Measurements from ENCODE around the gene AGMO. TPM values are rescaled to one million over a fixed set of nuclear protein-coding genes. Genes with fewer than 3 reads are reported as not detected.

AGMO gene
- polyA plus RNA-seq, 2 donors, result 0.02 to 0.09 TPM

DNA sequence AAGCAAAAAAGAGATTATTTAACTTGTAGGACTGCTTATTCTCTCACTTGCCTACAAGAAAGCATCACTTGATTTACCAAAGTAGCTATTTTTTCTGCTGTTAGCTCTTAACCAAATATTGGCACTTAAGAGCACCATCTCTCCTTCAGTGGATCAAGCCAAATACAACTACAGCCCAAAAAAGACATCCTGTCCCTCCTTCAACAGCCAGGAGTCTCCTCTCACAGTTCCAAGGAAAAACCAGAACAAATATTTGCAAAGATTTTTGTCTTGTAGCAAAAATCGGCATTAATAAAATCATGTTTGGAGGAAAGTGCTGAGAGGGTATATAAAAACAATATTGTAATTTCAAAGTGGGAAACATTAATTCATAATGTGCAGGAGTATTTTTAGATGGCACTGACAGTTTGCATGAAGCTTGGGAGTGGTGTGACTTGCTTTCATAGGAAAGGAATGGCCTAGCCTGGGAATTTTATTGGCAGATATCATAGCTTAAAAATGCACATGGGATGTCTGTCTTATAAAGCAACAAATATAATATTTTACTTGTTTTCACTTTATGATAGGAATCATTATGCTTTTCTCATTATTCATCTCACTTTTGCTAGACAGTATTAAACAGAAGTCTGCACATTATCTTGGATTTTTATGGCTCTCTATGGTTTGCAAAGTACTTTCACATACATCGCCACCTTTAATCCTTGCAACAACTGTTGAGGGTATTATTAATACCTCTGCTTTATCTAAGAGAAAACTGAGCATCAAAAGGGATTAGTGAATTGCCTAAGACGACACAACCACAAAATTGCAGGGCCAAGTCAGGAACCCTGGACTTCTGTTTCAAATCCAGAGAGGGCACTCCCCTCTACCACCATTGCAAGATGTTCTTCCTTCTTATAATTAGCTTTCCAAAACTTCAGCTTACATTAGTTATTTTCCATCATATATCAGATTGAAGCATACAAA, 103.5 kb downstream of the AGMO start:
- 54 to 58% methylated on average over 3 of the region's 3 CpGs for WGBS, 2 donors

GRCh38 chr7:15452670-15453069, 109.1 kb downstream of the AGMO start:
- Histone ChIP-seq H3K27ac (ENCODE audit: low read depth in 2 of 2, low read length in 1 of 2) (no peak overlapping the region), H3K4me1 (ENCODE audit: control insufficient read depth in 2 of 2, insufficient read depth in 2 of 2, low read length in 1 of 2) (no peaks in the 10 kb centered on the region), H3K9me3 (ENCODE audit: control insufficient read depth in 2 of 2, insufficient read depth in 1 of 2, low read depth in 1 of 2, low read length in 1 of 2) (no peaks in the 10 kb centered on the region), H3K27me3 (ENCODE audit: control insufficient read depth in 1 of 2, insufficient read depth in 2 of 2, low read length in 2 of 2) (no peaks in the 10 kb centered on the region), H3K4me3 (ENCODE audit: low read depth in 1 of 2, low read length in 2 of 2) (no peak overlapping the region), H3K36me3 (ENCODE audit: control insufficient read depth in 2 of 2, insufficient read depth in 2 of 2, low read length in 1 of 2) (no peaks in the 10 kb centered on the region)
- WGBS, 2 donors, result 87 to 95% methylated on average over 3 of the region's 3 CpGs

More for the DNA sequence above, 103.5 kb downstream of the AGMO start:
- H3K36me3 ChIP-seq (ENCODE audit: control insufficient read depth in 2 of 2, insufficient read depth in 2 of 2, low read length in 1 of 2), result no peaks in the 10 kb centered on the region
- no peaks in the 10 kb centered on the region for H3K9me3 ChIP-seq (ENCODE audit: control insufficient read depth in 2 of 2, insufficient read depth in 1 of 2, low read depth in 1 of 2, low read length in 1 of 2)
- no peak overlapping the region for H3K4me3 ChIP-seq (ENCODE audit: low read depth in 1 of 2, low read length in 2 of 2)
- no peaks in the 10 kb centered on the region for H3K27me3 ChIP-seq (ENCODE audit: control insufficient read depth in 1 of 2, insufficient read depth in 2 of 2, low read length in 2 of 2)
- H3K4me1 ChIP-seq (ENCODE audit: control insufficient read depth in 2 of 2, insufficient read depth in 2 of 2, low read length in 1 of 2), result no peaks in the 10 kb centered on the region
- no peak overlapping the region for H3K27ac ChIP-seq (ENCODE audit: low read depth in 2 of 2, low read length in 1 of 2)

DNA sequence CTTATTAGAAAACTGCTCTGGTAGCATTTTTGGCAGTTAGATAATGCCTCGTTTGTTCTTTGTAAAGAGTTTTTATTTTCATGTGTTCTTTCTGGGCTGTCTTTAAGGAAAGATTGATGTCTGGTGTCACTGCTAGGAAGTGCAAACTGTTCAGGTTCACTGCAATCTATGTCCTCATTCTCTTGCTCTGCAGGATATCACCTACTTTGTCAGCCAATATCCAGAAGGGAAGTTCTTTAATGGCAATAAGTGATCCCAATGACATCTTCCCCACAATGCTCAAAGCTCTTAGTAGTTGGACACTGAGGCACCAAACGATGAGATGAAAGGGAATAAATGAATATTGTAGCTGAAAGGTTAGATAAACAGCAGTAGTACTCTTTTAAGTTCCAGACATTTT, 115.1 kb downstream of the AGMO start:
- no peaks in the 10 kb centered on the region for H3K36me3 ChIP-seq (ENCODE audit: control insufficient read depth in 2 of 2, insufficient read depth in 2 of 2, low read length in 1 of 2)
- H3K9me3 ChIP-seq (ENCODE audit: control insufficient read depth in 2 of 2, insufficient read depth in 1 of 2, low read depth in 1 of 2, low read length in 1 of 2), result no peaks in the 10 kb centered on the region
- WGBS, 2 donors, result 29 to 35% methylated on average over 2 of the region's 2 CpGs
- H3K4me3 ChIP-seq (ENCODE audit: low read depth in 1 of 2, low read length in 2 of 2), result no peak overlapping the region
- no peaks in the 10 kb centered on the region for H3K27me3 ChIP-seq (ENCODE audit: control insufficient read depth in 1 of 2, insufficient read depth in 2 of 2, low read length in 2 of 2)
- no peak overlapping the region for H3K27ac ChIP-seq (ENCODE audit: low read depth in 2 of 2, low read length in 1 of 2)
- no peaks in the 10 kb centered on the region for H3K4me1 ChIP-seq (ENCODE audit: control insufficient read depth in 2 of 2, insufficient read depth in 2 of 2, low read length in 1 of 2)

GRCh38 chr7:15446280-15446679, 115.5 kb downstream of the AGMO start:
- no peak overlapping the region for H3K27ac ChIP-seq (ENCODE audit: low read depth in 2 of 2, low read length in 1 of 2)

DNA sequence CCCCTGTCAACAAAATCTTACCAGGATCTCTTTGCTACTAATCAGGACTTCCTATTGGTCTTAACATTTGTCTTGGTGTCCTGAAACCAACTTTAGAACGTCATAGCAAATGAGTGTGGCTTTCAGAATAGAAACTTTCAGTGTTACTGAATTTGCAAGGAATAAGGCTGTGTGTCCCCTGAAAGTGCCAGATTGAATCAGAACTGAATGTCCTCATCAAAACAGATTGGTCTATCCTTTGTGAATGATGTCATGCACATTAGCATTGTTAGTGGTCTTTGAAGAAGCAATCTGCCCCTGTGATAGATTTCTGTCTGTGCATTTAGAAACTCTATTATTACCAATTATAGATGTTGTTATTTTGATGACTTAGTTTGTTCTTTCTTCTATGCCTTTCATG, 119.9 kb downstream of the AGMO start:
- H3K36me3 ChIP-seq (ENCODE audit: control insufficient read depth in 2 of 2, insufficient read depth in 2 of 2, low read length in 1 of 2), result no peaks in the 10 kb centered on the region
- H3K4me3 ChIP-seq (ENCODE audit: low read depth in 1 of 2, low read length in 2 of 2), result no peak overlapping the region
- H3K9me3 ChIP-seq (ENCODE audit: control insufficient read depth in 2 of 2, insufficient read depth in 1 of 2, low read depth in 1 of 2, low read length in 1 of 2), result no peaks in the 10 kb centered on the region
- H3K4me1 ChIP-seq (ENCODE audit: control insufficient read depth in 2 of 2, insufficient read depth in 2 of 2, low read length in 1 of 2), result no peaks in the 10 kb centered on the region
- no peak overlapping the region for H3K27ac ChIP-seq (ENCODE audit: low read depth in 2 of 2, low read length in 1 of 2)
- 69 to 76% methylated on average over 1 of the region's 1 CpG for WGBS, 2 donors
- H3K27me3 ChIP-seq (ENCODE audit: control insufficient read depth in 1 of 2, insufficient read depth in 2 of 2, low read length in 2 of 2), result no peaks in the 10 kb centered on the region

More at GRCh38 chr7:15446280-15446679, 115.5 kb downstream of the AGMO start:
- Histone ChIP-seq H3K4me1 (ENCODE audit: control insufficient read depth in 2 of 2, insufficient read depth in 2 of 2, low read length in 1 of 2) (no peaks in the 10 kb centered on the region), H3K27me3 (ENCODE audit: control insufficient read depth in 1 of 2, insufficient read depth in 2 of 2, low read length in 2 of 2) (no peaks in the 10 kb centered on the region), H3K4me3 (ENCODE audit: low read depth in 1 of 2, low read length in 2 of 2) (no peak overlapping the region), H3K9me3 (ENCODE audit: control insufficient read depth in 2 of 2, insufficient read depth in 1 of 2, low read depth in 1 of 2, low read length in 1 of 2) (no peaks in the 10 kb centered on the region), H3K36me3 (ENCODE audit: control insufficient read depth in 2 of 2, insufficient read depth in 2 of 2, low read length in 1 of 2) (no peaks in the 10 kb centered on the region)
- 0% methylated on average over 1 of the region's 1 CpG for WGBS, 2 donors

DNA sequence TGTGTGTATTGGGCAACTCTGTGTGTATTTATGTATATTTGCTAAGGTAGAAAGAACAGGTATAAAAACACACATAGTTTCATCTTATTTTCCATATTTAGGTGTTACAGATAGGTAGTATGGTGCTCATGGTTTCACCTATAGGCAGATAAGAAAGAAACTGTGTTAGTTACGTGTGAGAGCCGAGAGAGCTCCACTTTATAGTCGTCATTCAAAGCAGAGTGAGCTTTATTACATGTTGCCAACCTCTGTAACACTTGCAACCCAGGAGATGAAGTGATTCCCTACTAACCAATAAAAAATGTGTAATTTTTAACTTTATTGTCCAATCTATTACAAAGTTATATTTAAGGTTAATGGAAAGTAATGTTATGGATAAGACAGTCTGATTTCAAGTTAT, 121.3 kb downstream of the AGMO start:
- Histone ChIP-seq H3K27ac (ENCODE audit: low read depth in 2 of 2, low read length in 1 of 2) (no peak overlapping the region), H3K4me1 (ENCODE audit: control insufficient read depth in 2 of 2, insufficient read depth in 2 of 2, low read length in 1 of 2) (no peaks in the 10 kb centered on the region), H3K27me3 (ENCODE audit: control insufficient read depth in 1 of 2, insufficient read depth in 2 of 2, low read length in 2 of 2) (no peaks in the 10 kb centered on the region), H3K9me3 (ENCODE audit: control insufficient read depth in 2 of 2, insufficient read depth in 1 of 2, low read depth in 1 of 2, low read length in 1 of 2) (no peaks in the 10 kb centered on the region), H3K4me3 (ENCODE audit: low read depth in 1 of 2, low read length in 2 of 2) (no peak overlapping the region), H3K36me3 (ENCODE audit: control insufficient read depth in 2 of 2, insufficient read depth in 2 of 2, low read length in 1 of 2) (no peaks in the 10 kb centered on the region)
- WGBS, 2 donors, result 94 to 97% methylated on average over 3 of the region's 3 CpGs

DNA sequence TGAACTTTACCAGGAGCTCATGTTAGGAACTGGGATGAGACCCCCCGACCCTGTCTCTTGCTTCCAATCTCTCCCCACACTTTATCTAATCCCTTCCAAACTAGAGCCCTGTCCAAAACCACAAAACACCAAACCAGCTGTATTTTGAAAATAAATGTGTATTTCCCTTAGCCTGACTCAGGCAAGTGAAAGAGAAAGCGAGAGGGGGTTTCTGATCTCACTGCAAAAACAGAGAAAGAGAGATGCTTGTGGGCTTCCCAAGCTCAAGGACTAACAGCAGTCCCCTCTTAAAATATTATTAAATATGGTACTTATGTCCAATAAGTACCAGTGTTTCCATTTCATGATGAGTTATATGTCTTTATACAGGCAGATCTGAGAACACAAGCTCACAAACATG, 122.0 kb downstream of the AGMO start:
- Histone ChIP-seq H3K4me1 (ENCODE audit: control insufficient read depth in 2 of 2, insufficient read depth in 2 of 2, low read length in 1 of 2) (no peaks in the 10 kb centered on the region), H3K4me3 (ENCODE audit: low read depth in 1 of 2, low read length in 2 of 2) (no peak overlapping the region), H3K36me3 (ENCODE audit: control insufficient read depth in 2 of 2, insufficient read depth in 2 of 2, low read length in 1 of 2) (no peaks in the 10 kb centered on the region), H3K9me3 (ENCODE audit: control insufficient read depth in 2 of 2, insufficient read depth in 1 of 2, low read depth in 1 of 2, low read length in 1 of 2) (no peaks in the 10 kb centered on the region), H3K27me3 (ENCODE audit: control insufficient read depth in 1 of 2, insufficient read depth in 2 of 2, low read length in 2 of 2) (no peaks in the 10 kb centered on the region), H3K27ac (ENCODE audit: low read depth in 2 of 2, low read length in 1 of 2) (no peak overlapping the region)
- 64 to 66% methylated on average over 2 of the region's 2 CpGs for WGBS, 2 donors

DNA sequence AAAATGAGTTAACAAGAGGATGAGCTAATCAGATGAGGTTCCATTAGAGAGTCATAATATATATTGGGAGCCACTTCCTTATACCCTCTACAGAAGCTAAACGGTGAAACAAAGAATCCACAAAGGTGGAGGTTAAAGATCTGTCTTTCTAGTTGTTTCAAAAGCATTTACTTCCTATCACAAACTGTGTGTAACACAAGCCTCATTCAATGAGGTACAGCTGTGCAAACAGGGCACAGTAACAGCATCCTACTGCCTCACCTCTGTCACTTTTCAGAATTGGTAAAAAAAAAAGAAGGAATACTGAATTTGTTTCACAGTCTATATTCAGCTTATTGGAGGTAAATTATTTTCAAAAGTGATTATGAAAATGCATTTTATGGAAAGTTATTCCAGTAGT, 128.7 kb downstream of the AGMO start:
- H3K36me3 ChIP-seq (ENCODE audit: control insufficient read depth in 2 of 2, insufficient read depth in 2 of 2, low read length in 1 of 2), result no peaks in the 10 kb centered on the region
- no peak overlapping the region for H3K4me3 ChIP-seq (ENCODE audit: low read depth in 1 of 2, low read length in 2 of 2)
- H3K9me3 ChIP-seq (ENCODE audit: control insufficient read depth in 2 of 2, insufficient read depth in 1 of 2, low read depth in 1 of 2, low read length in 1 of 2), result no peaks in the 10 kb centered on the region
- H3K27me3 ChIP-seq (ENCODE audit: control insufficient read depth in 1 of 2, insufficient read depth in 2 of 2, low read length in 2 of 2), result no peaks in the 10 kb centered on the region
- no peaks in the 10 kb centered on the region for H3K4me1 ChIP-seq (ENCODE audit: control insufficient read depth in 2 of 2, insufficient read depth in 2 of 2, low read length in 1 of 2)
- no peak overlapping the region for H3K27ac ChIP-seq (ENCODE audit: low read depth in 2 of 2, low read length in 1 of 2)
- 27 to 28% methylated on average over 1 of the region's 1 CpG for WGBS, 2 donors

DNA sequence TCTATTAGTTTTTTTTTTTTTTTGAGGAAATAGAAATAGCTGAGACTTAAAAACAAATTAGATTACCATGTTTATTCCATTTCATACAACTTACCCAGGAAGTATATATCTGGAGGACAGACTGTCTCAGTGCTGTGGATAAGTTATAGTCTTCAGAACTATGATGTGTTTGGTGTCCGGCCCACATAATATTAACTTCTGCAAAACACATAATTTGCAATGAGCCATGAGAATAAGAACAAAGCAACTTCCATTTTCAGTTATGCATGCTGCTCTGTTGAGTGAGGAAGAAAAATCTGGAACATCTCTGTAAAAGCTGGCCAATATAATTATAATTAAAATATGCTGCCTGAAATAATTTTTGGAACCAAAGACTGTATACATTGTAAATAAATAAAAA, 130.9 kb downstream of the AGMO start:
- Histone ChIP-seq H3K27ac (ENCODE audit: low read depth in 2 of 2, low read length in 1 of 2) (no peak overlapping the region), H3K4me1 (ENCODE audit: control insufficient read depth in 2 of 2, insufficient read depth in 2 of 2, low read length in 1 of 2) (no peaks in the 10 kb centered on the region), H3K9me3 (ENCODE audit: control insufficient read depth in 2 of 2, insufficient read depth in 1 of 2, low read depth in 1 of 2, low read length in 1 of 2) (no peaks in the 10 kb centered on the region), H3K27me3 (ENCODE audit: control insufficient read depth in 1 of 2, insufficient read depth in 2 of 2, low read length in 2 of 2) (no peaks in the 10 kb centered on the region), H3K36me3 (ENCODE audit: control insufficient read depth in 2 of 2, insufficient read depth in 2 of 2, low read length in 1 of 2) (no peaks in the 10 kb centered on the region), H3K4me3 (ENCODE audit: low read depth in 1 of 2, low read length in 2 of 2) (no peak overlapping the region)
- 79 to 80% methylated on average over 1 of the region's 1 CpG for WGBS, 2 donors

DNA sequence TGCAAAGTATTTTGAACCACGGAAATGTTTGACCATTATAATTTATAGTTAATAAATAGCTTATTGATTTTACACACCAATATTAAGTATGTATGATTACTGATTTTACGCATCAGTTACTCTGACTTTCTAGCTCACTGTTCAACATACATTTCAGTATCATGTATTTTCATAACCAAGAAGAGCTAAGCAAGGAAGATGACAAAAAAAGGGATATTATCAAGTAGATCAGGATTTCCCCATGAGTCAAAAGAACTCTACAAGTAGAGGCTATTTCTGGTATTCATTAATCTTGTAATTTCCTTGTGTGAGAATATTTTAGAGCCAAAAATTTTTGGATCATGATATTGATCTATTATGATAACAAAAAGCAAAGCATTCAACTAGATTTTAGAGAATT, 131.6 kb downstream of the AGMO start:
- no peaks in the 10 kb centered on the region for H3K36me3 ChIP-seq (ENCODE audit: control insufficient read depth in 2 of 2, insufficient read depth in 2 of 2, low read length in 1 of 2)
- H3K27ac ChIP-seq (ENCODE audit: low read depth in 2 of 2, low read length in 1 of 2), result no peak overlapping the region
- WGBS, 2 donors, result 91 to 96% methylated on average over 2 of the region's 2 CpGs
- H3K27me3 ChIP-seq (ENCODE audit: control insufficient read depth in 1 of 2, insufficient read depth in 2 of 2, low read length in 2 of 2), result no peaks in the 10 kb centered on the region
- H3K4me1 ChIP-seq (ENCODE audit: control insufficient read depth in 2 of 2, insufficient read depth in 2 of 2, low read length in 1 of 2), result no peaks in the 10 kb centered on the region
- H3K9me3 ChIP-seq (ENCODE audit: control insufficient read depth in 2 of 2, insufficient read depth in 1 of 2, low read depth in 1 of 2, low read length in 1 of 2), result no peaks in the 10 kb centered on the region
- H3K4me3 ChIP-seq (ENCODE audit: low read depth in 1 of 2, low read length in 2 of 2), result no peak overlapping the region
